Tibial nerve (tissue), 4 donors: ENCODE results near the gene APOBR. TPM values are rescaled to one million over a fixed set of nuclear protein-coding genes. Genes with fewer than 3 reads are reported as not detected.
"Not testable (repeated sequence)": the region's sequence is repeated elsewhere in the genome, so short reads cannot be mapped to it uniquely, and the experiment has no call there.

Experiments
- DNase-seq, 2 donors: peaks; one replicate each; pipeline ENCODE4 v3.0.0-alpha.2; 2019; ENCODE audit warnings: low spot score in 2 of 2
- H3K27ac ChIP-seq, 4 donors: fragments of 200-600 bp; sonication (generic) in 3 of 4; one replicate each; pipeline ENCODE4 v1.5.1; 2017 to 2019; ENCODE audit warnings: mild to moderate bottlenecking in 1 of 4
- H3K27me3 ChIP-seq, 2 donors: fragments of 200-600 bp; sonication (generic) in 1 of 2; one replicate each; pipeline versions ENCODE4 v1.5.1 to v1.6.0; 2017 to 2019
- H3K36me3 ChIP-seq, 3 donors: fragments of 200-600 bp; sonication (generic); one replicate each; pipeline ENCODE4 v1.5.1; 2018 to 2019
- H3K4me1 ChIP-seq, 4 donors: fragments of 200-600 bp; sonication (generic) in 3 of 4; one replicate each; pipeline ENCODE4 v1.5.1; 2017 to 2019
- H3K4me3 ChIP-seq, 4 donors: fragments of 200-600 bp; sonication (generic) in 3 of 4; one replicate each; pipeline ENCODE4 v1.5.1; 2017 to 2019; ENCODE audit warnings: mild to moderate bottlenecking in 1 of 4, moderate library complexity in 1 of 4
- H3K9me3 ChIP-seq, 4 donors: fragments of 200-600 bp; sonication (generic) in 3 of 4; one replicate each; pipeline ENCODE4 v1.5.1; 2017 to 2019
- CTCF ChIP-seq, 5 experiments: fragments of 200-600 bp in 3 of 5; fragments of 450-650 bp in 2 of 5; sonication (generic) in 3 of 5; IDR thresholded peaks; one replicate each; pipeline ENCODE4 v1.5.1; 2016 to 2019; ENCODE audit warnings: antibody characterized with exemption in 5 of 5, mild to moderate bottlenecking in 3 of 5, moderate library complexity in 2 of 5
- EP300 ChIP-seq, 2 donors: sonication (generic); formaldehyde crosslinking; IDR thresholded peaks; one replicate each; pipeline ENCODE4 v1.6.1; 2017; ENCODE audit warnings: antibody characterized with exemption in 2 of 2, mild to moderate bottlenecking in 1 of 2
- POLR2A ChIP-seq, 2 donors: fragments of 450-650 bp; IDR thresholded peaks; one replicate each; pipeline ENCODE4 v1.6.1; 2017; ENCODE audit warnings: antibody characterized with exemption in 2 of 2, mild to moderate bottlenecking in 2 of 2, moderate library complexity in 2 of 2
- WGBS, 2 donors: methylation state at CpG; one replicate each; pipeline ENCODE4 v1.1.5; 2018; 5-methylcytosine and 5-hydroxymethylcytosine counted together
- total RNA-seq, 4 donors: library from RNA; depleted of rRNA; stranded (reverse); fragments of >200 nt; gene quantifications; one replicate each; pipeline ENCODE4 v1.1.0, GENCODE V29; 2016

The APOBR gene
- total RNA-seq, 4 donors from 2014 or later = 1.3 to 4.5 (median 1.8) TPM

- WGBS, 2 donors = 85 to 86% methylated on average over 11 of the region's 11 CpGs
- Histone ChIP-seq H3K9me3 (no peaks in the 10 kb centered on the region), H3K4me1 (peaks cover 0 to 10% (median 0%) of the 10 kb centered on the region in 4 donors), H3K27me3 (no peaks in the 10 kb centered on the region), H3K4me3 (no peak overlapping the region), H3K27ac (no peak overlapping the region), H3K36me3 (no peaks in the 10 kb centered on the region)
- TF ChIP-seq POLR2A (IDR thresholded peaks at IDR 0.05) (no peak), EP300 (IDR thresholded peaks at IDR 0.05) (no peak), CTCF (IDR thresholded peaks at IDR 0.05) (no peak)
- no peak for DNase-seq
Observed at GRCh38 chr16:28526201-28527099, 32.0 kb downstream of the APOBR start.

- H3K27ac ChIP-seq, DNase-seq, H3K4me3 ChIP-seq, H3K9me3 ChIP-seq, H3K36me3 ChIP-seq, H3K27me3 ChIP-seq: not testable (repeated sequence)
- peaks cover 0 to 18% (median 0%) of the 10 kb centered on the region in 4 donors for H3K4me1 ChIP-seq
- 88 to 93% methylated on average over 7 of the region's 7 CpGs for WGBS, 2 donors
Observed at GRCh38 chr16:28527100-28527785, 32.8 kb downstream of the APOBR start.

- peaks cover 0 to 25% (median 3%) of the 10 kb centered on the region in 4 donors for H3K4me1 ChIP-seq
- no peaks in the 10 kb centered on the region for H3K9me3 ChIP-seq
- H3K27ac ChIP-seq = no peak overlapping the region
- no peaks in the 10 kb centered on the region for H3K36me3 ChIP-seq
- H3K4me3 ChIP-seq = no peak overlapping the region
- no peak for TF ChIP-seq EP300 (IDR thresholded peaks at IDR 0.05)
- TF ChIP-seq POLR2A (IDR thresholded peaks at IDR 0.05) = no peak
- no peak for TF ChIP-seq CTCF (IDR thresholded peaks at IDR 0.05)
- no peaks in the 10 kb centered on the region for H3K27me3 ChIP-seq
- DNase-seq = no peak
- 74 to 75% methylated on average over 5 of the region's 5 CpGs for WGBS, 2 donors
Observed at GRCh38 chr16:28527985-28528384, 33.5 kb downstream of the APOBR start.

- TF ChIP-seq EP300 (IDR thresholded peaks at IDR 0.05) = no peak
- TF ChIP-seq POLR2A (IDR thresholded peaks at IDR 0.05) = no peak
- Histone ChIP-seq H3K36me3 (no peaks in the 10 kb centered on the region), H3K9me3 (no peaks in the 10 kb centered on the region), H3K27me3 (no peaks in the 10 kb centered on the region), H3K4me3 (no peak overlapping the region), H3K27ac (no peak overlapping the region), H3K4me1 (peaks cover 0 to 29% (median 4%) of the 10 kb centered on the region in 4 donors)
- no peak for DNase-seq
- WGBS, 2 donors = 51 to 75% methylated on average over 5 of the region's 5 CpGs
Observed at GRCh38 chr16:28528463-28528867, 34.0 kb downstream of the APOBR start.

- Histone ChIP-seq H3K36me3 (peaks cover 0 to 1% (median 0%) of the 10 kb centered on the region in 3 donors), H3K4me3 (no peak overlapping the region), H3K9me3 (no peaks in the 10 kb centered on the region), H3K27ac (no peak overlapping the region), H3K27me3 (no peaks in the 10 kb centered on the region), H3K4me1 (peaks cover 0 to 32% (median 4%) of the 10 kb centered on the region in 4 donors)
- TF ChIP-seq EP300 (IDR thresholded peaks at IDR 0.05) (no peak), POLR2A (IDR thresholded peaks at IDR 0.05) (no peak), CTCF (IDR thresholded peaks at IDR 0.05) (no peak)
- DNase-seq = no peak
Observed at GRCh38 chr16:28529124-28529523, 34.7 kb downstream of the APOBR start.
